GM18867 (cell line): Measurements from ENCODE around the gene SLX4IP.
A peak's percentile ranks its signal among the peaks of the same experiment; 100 is the strongest.
"Not testable (repeated sequence)": the region's sequence is repeated elsewhere in the genome, so short reads cannot be mapped to it uniquely, and the experiment has no call there.

Source experiments
- ATAC-seq: cut with Tn5 transposase; IDR thresholded peaks from one replicate; pipeline ENCODE4 v1.9.1; 2021; ENCODE audit warnings: mild to moderate bottlenecking, moderate library complexity; ENCODE audit not compliant: unreplicated experiment

Gene SLX4IP

GRCh38 chr20:10595985-10596384 lies 160.9 kb downstream of the SLX4IP start:
- no peak for ATAC-seq

DNA sequence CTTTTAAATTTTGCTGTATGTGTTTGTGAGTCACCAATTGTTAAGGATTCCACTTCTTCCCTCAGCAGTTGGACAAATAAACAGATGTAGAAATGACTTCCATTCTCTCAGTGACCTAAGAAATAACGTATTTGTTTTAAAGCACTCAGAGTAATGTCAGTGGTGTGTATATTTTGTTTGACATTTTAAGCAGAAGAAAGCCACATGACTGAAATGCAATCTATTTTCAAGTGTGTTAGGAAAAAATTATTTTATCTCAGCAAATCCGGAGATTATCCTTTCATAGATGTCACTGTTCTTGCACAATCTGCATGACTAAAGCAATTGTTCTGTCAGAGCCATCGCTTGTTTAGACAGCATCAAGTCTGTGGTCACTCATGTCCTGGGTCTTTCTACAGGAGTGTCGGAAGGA lies 161.6 kb downstream of the SLX4IP start:
- no peak for ATAC-seq

- ATAC-seq, result no peak
Observed at GRCh38 chr20:10597637-10598036, 162.5 kb downstream of the SLX4IP start.

DNA sequence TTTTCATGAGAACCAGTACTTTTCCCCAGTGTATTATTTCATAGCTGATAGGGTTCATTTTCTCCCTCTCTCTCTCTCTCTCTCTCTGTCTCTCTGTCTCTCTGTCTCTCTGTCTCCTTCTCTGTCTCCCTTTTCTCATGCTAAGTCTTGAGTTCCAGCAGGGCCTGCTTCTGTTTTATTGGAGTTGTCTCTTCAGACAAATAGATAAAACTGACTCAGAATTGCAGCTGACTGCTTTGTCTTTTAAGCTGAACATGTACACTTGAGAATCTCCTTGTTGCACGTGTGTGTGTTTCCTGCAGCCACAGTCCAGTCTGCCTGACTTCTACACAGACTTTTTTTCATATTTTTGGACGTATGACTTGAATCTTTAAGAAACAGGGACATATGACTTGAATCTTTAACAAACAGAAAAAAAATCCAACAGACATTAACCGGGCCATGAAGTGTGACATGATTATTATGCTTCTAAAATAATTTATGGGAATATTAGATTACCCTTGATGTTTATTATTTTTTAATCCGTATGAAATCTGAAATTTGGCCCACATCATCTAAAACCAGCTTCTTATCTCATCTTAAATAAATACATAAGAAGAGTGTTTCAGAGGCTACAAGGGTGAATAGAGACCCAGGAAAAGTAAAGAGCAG lies 167.2 kb downstream of the SLX4IP start:
- ATAC-seq, result no peak

GRCh38 chr20:10603378-10603777 lies 168.3 kb downstream of the SLX4IP start:
- no peak for ATAC-seq

- ATAC-seq, result no peak
Observed at GRCh38 chr20:10603971-10604864, 169.1 kb downstream of the SLX4IP start.

GRCh38 chr20:10604865-10605440 lies 169.8 kb downstream of the SLX4IP start:
- ATAC-seq, result no peak

- no peak for ATAC-seq
Observed at GRCh38 chr20:10605547-10606195, 170.6 kb downstream of the SLX4IP start.

GRCh38 chr20:10609276-10609675 lies 174.2 kb downstream of the SLX4IP start:
- ATAC-seq, result no peak

- ATAC-seq, result no peak
Observed at GRCh38 chr20:10609770-10610169, 174.7 kb downstream of the SLX4IP start.

DNA sequence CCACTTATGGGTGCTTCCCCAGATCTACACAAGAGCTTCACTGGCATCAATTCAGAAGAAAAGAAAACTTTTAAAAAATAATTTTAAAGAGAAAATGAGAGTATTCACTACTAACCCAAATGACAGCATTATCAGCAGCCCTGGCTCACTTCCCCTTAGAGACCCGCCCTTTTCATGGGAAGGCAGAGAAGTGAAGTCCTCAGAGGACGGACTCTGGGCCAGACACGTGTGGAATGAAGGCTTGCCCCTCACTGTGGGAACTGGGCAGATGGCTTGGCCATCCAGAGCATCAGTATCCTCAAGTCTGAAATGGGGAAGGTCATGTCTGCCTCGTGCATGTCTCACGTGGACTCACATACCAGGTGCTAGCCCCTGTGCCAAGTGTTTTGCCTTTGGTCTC lies 175.1 kb downstream of the SLX4IP start:
- ATAC-seq, result no peak

GRCh38 chr20:10611357-10611756 lies 176.3 kb downstream of the SLX4IP start:
- ATAC-seq, result peak; percentile 87

GRCh38 chr20:10613426-10613825 lies 178.3 kb downstream of the SLX4IP start:
- ATAC-seq, result not testable (repeated sequence)

DNA sequence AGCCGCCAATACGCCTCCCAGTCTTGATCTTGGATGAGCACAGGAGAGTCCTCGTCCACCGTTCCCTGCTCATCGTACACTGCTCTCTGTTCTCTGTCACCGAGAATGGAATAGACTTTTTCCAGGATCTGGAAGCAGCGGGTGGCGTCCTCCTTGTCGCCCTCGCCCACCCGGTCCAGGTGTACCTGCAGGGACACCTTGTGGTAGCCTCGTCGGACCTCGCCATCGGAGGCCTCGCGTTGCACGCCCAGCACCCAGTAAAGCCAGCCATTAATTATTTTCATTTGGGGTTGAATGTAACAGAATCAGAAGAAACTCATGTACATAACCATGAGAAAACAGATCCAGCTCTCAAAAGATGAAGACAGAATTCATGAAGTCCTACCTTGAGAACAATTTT lies 178.8 kb downstream of the SLX4IP start:
- ATAC-seq, result no peak

DNA sequence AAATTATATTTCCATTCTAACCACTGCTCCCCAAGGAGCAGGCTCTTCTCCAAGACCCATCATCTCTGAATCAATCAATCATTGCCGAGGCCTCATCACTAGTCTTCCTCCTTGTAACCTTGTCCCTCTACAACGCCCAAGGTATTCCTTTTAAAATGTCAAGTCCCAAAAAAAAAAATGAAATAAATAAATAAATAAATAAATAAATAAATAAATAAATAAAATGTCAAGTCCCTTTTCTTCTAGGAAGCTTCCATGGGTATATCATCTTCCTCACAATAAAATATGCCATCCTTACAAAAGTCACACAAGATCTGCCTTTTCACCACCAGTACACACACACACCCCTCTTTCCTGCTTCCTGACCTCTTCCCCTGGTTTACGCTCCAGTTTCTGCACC lies 181.1 kb downstream of the SLX4IP start:
- no peak for ATAC-seq

- ATAC-seq, result not testable (repeated sequence)
Observed at GRCh38 chr20:10617549-10618133, 182.5 kb downstream of the SLX4IP start.

GRCh38 chr20:10618611-10619245 lies 183.6 kb downstream of the SLX4IP start:
- no peak for ATAC-seq

DNA sequence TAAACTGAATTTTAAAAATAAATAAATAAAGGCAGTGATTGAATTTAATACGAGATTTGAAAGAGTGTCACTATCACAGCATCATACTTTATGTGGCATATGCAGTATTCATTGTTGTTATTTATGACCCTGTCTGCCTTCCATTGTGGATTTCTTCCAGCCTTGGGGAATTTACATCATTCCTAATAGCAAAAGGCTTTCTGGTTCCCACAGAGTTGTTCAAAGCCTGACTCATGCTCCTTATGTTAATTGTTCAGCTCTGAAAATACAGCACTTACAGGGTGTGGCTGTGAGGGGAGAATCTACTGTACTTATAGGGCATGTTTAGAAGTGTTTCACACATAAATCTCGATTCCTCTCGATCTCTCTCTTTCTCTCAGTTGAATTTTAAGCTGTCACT lies 184.3 kb downstream of the SLX4IP start:
- no peak for ATAC-seq

- no peak for ATAC-seq
Observed at GRCh38 chr20:10621149-10621548, 186.0 kb downstream of the SLX4IP start.

DNA sequence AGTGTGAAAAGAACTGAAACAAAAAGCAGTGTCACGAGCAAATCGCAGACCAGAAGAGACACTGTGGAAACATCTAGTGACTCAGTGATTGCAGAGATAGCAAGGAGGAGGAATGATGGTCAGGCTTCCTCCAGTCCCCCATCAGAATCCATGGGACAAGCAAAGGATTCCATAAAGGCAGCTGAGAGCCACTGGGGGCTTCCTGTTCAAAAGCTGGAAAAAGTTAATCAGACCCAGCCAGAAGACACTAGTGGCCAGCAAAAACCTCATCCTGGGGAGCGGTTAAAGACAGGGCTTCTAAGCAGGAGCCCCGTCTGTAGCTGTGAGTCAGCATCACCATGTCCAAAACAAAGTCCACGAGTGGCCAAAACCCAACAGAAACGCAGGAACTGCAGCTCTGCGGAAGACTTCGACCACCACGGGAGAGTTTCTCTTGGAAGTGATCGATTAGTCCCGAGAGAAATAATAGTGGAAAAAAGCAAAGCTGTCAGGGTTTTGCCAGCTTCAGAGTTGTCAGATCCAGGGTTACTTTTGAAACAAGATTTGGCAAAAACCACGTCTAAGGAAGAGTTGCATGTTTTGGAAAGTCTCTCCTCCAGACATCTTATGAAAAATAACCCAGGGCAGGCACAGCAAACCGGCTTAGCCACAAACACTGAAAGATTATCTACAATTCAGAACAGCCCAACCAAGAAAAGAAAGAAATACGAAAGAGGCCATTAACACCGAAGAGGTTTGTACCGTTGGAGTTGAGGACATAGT lies 187.7 kb downstream of the SLX4IP start:
- no peak for ATAC-seq
